HG03342 (cell line): Measurements from ENCODE around the gene LRP3.

Source experiments
- ATAC-seq: cut with Tn5 transposase; IDR thresholded peaks from one replicate; pipeline ENCODE4 v1.9.1; 2021; ENCODE audit warnings: mild to moderate bottlenecking, moderate library complexity; ENCODE audit not compliant: unreplicated experiment

The LRP3 gene

GRCh38 chr19:33235269-33235995 is 41.3 kb downstream of the LRP3 start:
- peak; percentile 95 for ATAC-seq

GRCh38 chr19:33235996-33236350 is 41.8 kb downstream of the LRP3 start:
- ATAC-seq: no peak

- no peak for ATAC-seq
Measured at GRCh38 chr19:33236696-33237390, 42.7 kb downstream of the LRP3 start.

GRCh38 chr19:33238481-33239149 is 44.5 kb downstream of the LRP3 start:
- ATAC-seq: no peak

- ATAC-seq: no peak
Measured at GRCh38 chr19:33239223-33239975, 45.3 kb downstream of the LRP3 start.

GRCh38 chr19:33240181-33240771 is 46.1 kb downstream of the LRP3 start:
- no peak for ATAC-seq

- ATAC-seq: no peak
Measured at GRCh38 chr19:33241091-33241529, 47.0 kb downstream of the LRP3 start.

GRCh38 chr19:33241530-33242101 is 47.5 kb downstream of the LRP3 start:
- ATAC-seq: no peak

GRCh38 chr19:33242131-33242530 is 48.0 kb downstream of the LRP3 start:
- ATAC-seq: no peak

GRCh38 chr19:33242911-33243310 is 48.8 kb downstream of the LRP3 start:
- no peak for ATAC-seq

GRCh38 chr19:33245948-33246708 is 52.0 kb downstream of the LRP3 start:
- ATAC-seq: no peak

- ATAC-seq: no peak
Measured at GRCh38 chr19:33246709-33247440, 52.7 kb downstream of the LRP3 start.

GRCh38 chr19:33247441-33247819 is 53.3 kb downstream of the LRP3 start:
- ATAC-seq: no peak

GRCh38 chr19:33248104-33248503 is 54.0 kb downstream of the LRP3 start:
- no peak for ATAC-seq

- no peak for ATAC-seq
Measured at GRCh38 chr19:33248553-33248953, 54.4 kb downstream of the LRP3 start.

GRCh38 chr19:33248954-33249613 is 55.0 kb downstream of the LRP3 start:
- ATAC-seq: no peak

- no peak for ATAC-seq
Measured at GRCh38 chr19:33249740-33250366, 55.7 kb downstream of the LRP3 start.

GRCh38 chr19:33250500-33250899 is 56.4 kb downstream of the LRP3 start:
- ATAC-seq: no peak
